Gastrocnemius medialis (tissue), 4 donors: ENCODE measurements around the gene IFT122. TPM values are rescaled to one million over a fixed set of nuclear protein-coding genes. Genes with fewer than 3 reads are reported as not detected.

ENCODE experiments used
- ATAC-seq, 2 donors: fragments of 150-250 bp; one replicate each; pipeline ENCODE4 v1.9.1; 2016
- DNase-seq, 2 donors: peaks; one replicate each; pipeline ENCODE4 v3.0.0-alpha.2; 2019
- H3K27ac ChIP-seq, 4 donors: fragments of 200-600 bp; sonication (generic); 1 replicate in 1 of 4; 2 replicates in 3 of 4; pipeline ENCODE4 v1.5.1; 2016 to 2018; ENCODE audit warnings: mild to moderate bottlenecking in 2 of 4, moderate library complexity in 1 of 4
- H3K27me3 ChIP-seq, 3 donors: fragments of 200-600 bp; sonication (generic) in 2 of 3; 1 replicate in 1 of 3; 2 replicates in 2 of 3; pipeline versions ENCODE4 v1.5.1 to v1.6.0; 2016 to 2019; ENCODE audit warnings: mild to moderate bottlenecking in 1 of 3, moderate library complexity in 1 of 3
- H3K36me3 ChIP-seq, 2 donors: fragments of 200-600 bp; sonication (generic) in 1 of 2; one replicate each; pipeline ENCODE4 v1.5.1; 2017 to 2018
- H3K4me1 ChIP-seq, 2 donors: fragments of 200-600 bp; sonication (generic) in 1 of 2; one replicate each; pipeline ENCODE4 v1.5.1; 2016 to 2017; ENCODE audit warnings: mild to moderate bottlenecking in 2 of 2
- H3K4me3 ChIP-seq, 4 donors: fragments of 200-600 bp; sonication (generic) in 3 of 4; 1 replicate in 1 of 4; 2 replicates in 3 of 4; pipeline ENCODE4 v1.5.1; 2016 to 2019; ENCODE audit warnings: mild to moderate bottlenecking in 2 of 4
- H3K9me3 ChIP-seq, 3 donors: fragments of 200-600 bp; sonication (generic) in 2 of 3; 1 replicate in 1 of 3; 2 replicates in 2 of 3; pipeline ENCODE4 v1.5.1; 2016 to 2019
- POLR2A ChIP-seq, 2 donors: fragments of 450-650 bp; IDR thresholded peaks; one replicate each; pipeline ENCODE4 v1.6.1; 2017; ENCODE audit warnings: antibody characterized with exemption in 2 of 2, mild to moderate bottlenecking in 2 of 2, moderate library complexity in 2 of 2
- in situ Hi-C, 4 donors: fragments of 200-750 bp; cut with MboI; loops; one replicate each; pipeline versions ENCODE4 v1.15.0 to v1.8.0; 2017; ENCODE audit warnings: low sequenced_read_pairs in 4 of 4
- intact Hi-C: fragments of 100-400 bp; cut with DNase I; formaldehyde crosslinking; loops from one replicate; pipeline ENCODE4 v1.15.1; 2023; ENCODE audit warnings: low total_unique reads
- total RNA-seq, 4 donors: library from RNA; depleted of rRNA; stranded (reverse); fragments of >200 nt; gene quantifications; one replicate each; pipeline versions ENCODE4 v1.1.0 to v1.2.3, GENCODE V29; 2016
- TF ChIP-seq, protein P1 (sequence below), 5 experiments: fragments of 450-650 bp in 3 of 5; fragments of 200-600 bp in 2 of 5; sonication (generic) in 2 of 5; IDR thresholded peaks in 4 of 5; conservative IDR thresholded peaks in 1 of 5; 1 replicate in 4 of 5; 2 replicates in 1 of 5; pipeline ENCODE4 v1.5.1; 2016 to 2019; ENCODE audit warnings: antibody characterized with exemption in 5 of 5, mild to moderate bottlenecking in 3 of 5, moderate library complexity in 3 of 5

Gene IFT122
- total RNA-seq, 4 donors from 2014 or later = 4.6 to 16.4 (median 5.9) TPM

DNA sequence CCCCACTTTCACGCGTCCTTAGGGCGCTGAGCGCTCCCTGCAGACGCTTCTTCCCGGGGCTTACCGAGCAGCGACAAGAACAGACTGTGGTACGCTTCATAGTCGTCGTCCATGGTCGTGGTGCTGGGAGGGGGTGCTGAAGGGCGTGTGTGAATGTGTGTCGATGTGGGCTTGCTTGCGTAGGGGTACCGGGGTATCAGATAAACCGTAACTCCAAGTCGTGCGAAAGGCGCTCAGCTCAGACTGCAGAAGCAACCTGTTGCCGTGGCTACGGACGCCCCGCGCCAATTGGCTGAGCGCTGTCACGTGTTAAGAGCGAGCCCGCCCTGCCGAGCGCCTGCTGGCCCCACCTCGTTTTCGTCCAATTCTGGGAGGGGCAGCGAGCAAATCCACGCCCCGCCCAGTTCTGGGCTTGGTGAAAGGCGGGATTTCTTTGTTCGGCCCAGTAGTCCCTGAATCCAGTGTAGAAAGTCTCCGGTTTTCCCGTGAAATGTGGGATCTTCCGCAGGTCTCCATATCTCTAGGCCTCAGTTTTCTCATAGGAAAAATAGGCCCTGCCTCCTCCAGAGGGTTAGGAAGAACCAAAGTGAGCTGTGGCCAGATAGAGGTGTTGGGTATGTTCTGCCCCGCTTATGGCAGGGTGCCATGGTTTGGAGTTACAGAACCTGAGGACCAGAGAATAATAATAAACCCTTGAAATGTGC, 11.5 kb upstream of the IFT122 start, which contains the start of gene EFCAB12:
EFCAB12 (minus strand) TSS at position 261 of the 704 bp plus-strand sequence; CDS start at position 113, 148 bp downstream.
- intact Hi-C loops (loop anchor here (1.0 to 2.0 kb wide), 2 partner anchors 11 to 30 kb away; partner anchors contain the start of gene MBD4), in situ Hi-C loops (no loop called here)
- TF ChIP-seq POLR2A (IDR thresholded peaks at IDR 0.05) = no peak
- TF ChIP-seq, protein P1, sequence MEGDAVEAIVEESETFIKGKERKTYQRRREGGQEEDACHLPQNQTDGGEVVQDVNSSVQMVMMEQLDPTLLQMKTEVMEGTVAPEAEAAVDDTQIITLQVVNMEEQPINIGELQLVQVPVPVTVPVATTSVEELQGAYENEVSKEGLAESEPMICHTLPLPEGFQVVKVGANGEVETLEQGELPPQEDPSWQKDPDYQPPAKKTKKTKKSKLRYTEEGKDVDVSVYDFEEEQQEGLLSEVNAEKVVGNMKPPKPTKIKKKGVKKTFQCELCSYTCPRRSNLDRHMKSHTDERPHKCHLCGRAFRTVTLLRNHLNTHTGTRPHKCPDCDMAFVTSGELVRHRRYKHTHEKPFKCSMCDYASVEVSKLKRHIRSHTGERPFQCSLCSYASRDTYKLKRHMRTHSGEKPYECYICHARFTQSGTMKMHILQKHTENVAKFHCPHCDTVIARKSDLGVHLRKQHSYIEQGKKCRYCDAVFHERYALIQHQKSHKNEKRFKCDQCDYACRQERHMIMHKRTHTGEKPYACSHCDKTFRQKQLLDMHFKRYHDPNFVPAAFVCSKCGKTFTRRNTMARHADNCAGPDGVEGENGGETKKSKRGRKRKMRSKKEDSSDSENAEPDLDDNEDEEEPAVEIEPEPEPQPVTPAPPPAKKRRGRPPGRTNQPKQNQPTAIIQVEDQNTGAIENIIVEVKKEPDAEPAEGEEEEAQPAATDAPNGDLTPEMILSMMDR (IDR thresholded peaks at IDR 0.05 in 4 of 5, conservative IDR thresholded peaks at IDR 0.05 in 1 of 5) = no peak
- H3K4me1 ChIP-seq = peaks cover 7 to 11% of the 10 kb centered on the region in 2 donors
- DNase-seq (peak; percentile 88 to 90), ATAC-seq (peak; percentile 96)
- no peaks in the 10 kb centered on the region for H3K9me3 ChIP-seq
- peak within 1 kb of the TSS; percentile 44 to 76 (median 66) for H3K4me3 ChIP-seq
- peak within 1 kb of the TSS; percentile 56 to 73 (median 73) for H3K27ac ChIP-seq
- H3K27me3 ChIP-seq = no peaks in the 10 kb centered on the region
- peaks cover 0 to 32% of the 10 kb centered on the region in 2 donors for H3K36me3 ChIP-seq

DNA sequence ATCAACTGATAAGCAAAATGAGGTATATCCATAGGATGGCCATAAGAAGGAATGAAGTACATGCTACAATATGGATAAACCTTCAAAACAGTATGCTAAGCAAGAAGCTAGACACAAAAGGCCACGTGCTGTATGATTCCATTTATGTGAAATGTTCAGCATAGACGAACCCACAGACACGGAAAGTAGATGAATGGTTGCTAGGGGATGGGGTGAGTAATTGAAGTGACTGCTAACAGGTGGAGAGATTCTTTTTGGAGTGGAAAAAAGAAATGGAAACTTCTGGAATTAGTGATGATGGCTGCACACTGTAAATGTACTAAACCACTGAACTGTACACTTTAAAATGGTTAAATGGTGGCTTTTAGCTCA, 11.0 kb upstream of the IFT122 start:
- ATAC-seq (no peak), DNase-seq (no peak)
- Histone ChIP-seq H3K4me3 (peak overlapping the region; percentile 44 to 76 (median 66)), H3K4me1 (peaks cover 7 to 11% of the 10 kb centered on the region in 2 donors), H3K27me3 (no peaks in the 10 kb centered on the region), H3K36me3 (peaks cover 0 to 37% of the 10 kb centered on the region in 2 donors), H3K9me3 (no peaks in the 10 kb centered on the region), H3K27ac (peak overlapping the region; percentile 56 to 73 (median 73))
- in situ Hi-C loops = no loop called here
- intact Hi-C loops = loop anchor here (2.0 kb wide), 1 partner anchor 30 kb away; no protein-coding TSS in a partner anchor
- no peak for TF ChIP-seq POLR2A (IDR thresholded peaks at IDR 0.05)
- TF ChIP-seq, protein P1 (IDR thresholded peaks at IDR 0.05 in 4 of 5, conservative IDR thresholded peaks at IDR 0.05 in 1 of 5) = no peak

DNA sequence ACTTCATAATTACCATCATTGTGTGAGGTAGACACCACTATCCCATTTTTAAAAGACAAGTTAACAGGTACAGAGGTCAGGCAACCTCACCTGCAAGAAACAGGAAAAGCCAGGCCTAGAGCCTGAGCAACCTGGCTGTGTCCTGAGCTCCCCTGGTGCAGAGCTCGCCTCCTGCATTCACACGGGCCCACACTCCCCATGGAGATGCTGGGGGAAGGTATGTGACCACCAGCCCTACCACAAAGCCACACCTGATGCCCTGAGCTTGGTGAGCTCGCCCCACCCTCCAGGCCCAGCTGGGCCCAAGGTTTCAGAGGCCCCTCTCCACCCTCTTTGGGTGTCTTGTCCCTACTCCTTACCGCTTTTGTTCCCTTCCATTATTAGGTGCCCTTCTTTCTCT, 10.4 kb upstream of the IFT122 start:
- Histone ChIP-seq H3K27me3 (no peaks in the 10 kb centered on the region), H3K4me1 (peaks cover 7 to 11% of the 10 kb centered on the region in 2 donors), H3K27ac (no peak overlapping the region), H3K9me3 (no peaks in the 10 kb centered on the region), H3K36me3 (peaks cover 0 to 40% of the 10 kb centered on the region in 2 donors), H3K4me3 (no peak overlapping the region)
- in situ Hi-C loops (no loop called here), intact Hi-C loops (loop anchor here (2.0 kb wide), 1 partner anchor 31 kb away; no protein-coding TSS in a partner anchor)
- TF ChIP-seq POLR2A (IDR thresholded peaks at IDR 0.05) = no peak
- TF ChIP-seq, protein P1 (IDR thresholded peaks at IDR 0.05 in 4 of 5, conservative IDR thresholded peaks at IDR 0.05 in 1 of 5) = no peak
- DNase-seq (no peak), ATAC-seq (no peak)

DNA sequence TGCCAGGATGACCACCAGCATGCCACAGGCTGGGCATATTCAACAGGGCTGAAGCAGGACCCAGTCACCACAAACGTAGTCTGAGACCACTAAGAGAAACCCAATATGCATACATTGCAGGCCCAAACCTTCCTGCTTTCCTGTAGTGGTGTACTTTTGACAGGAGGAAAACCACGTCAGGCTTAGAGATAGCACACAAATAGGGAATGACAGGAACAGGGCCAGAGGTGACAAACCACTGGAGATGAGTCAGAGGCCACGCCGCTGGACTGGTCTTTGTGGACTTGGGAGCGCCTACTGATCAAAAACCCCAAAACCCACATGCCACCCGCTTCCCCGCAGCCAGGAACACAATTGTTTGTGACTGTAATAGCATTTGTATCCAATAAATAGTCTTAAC, 8.0 kb upstream of the IFT122 start:
- TF ChIP-seq, protein P1 (IDR thresholded peaks at IDR 0.05 in 4 of 5, conservative IDR thresholded peaks at IDR 0.05 in 1 of 5) = no peak
- TF ChIP-seq POLR2A (IDR thresholded peaks at IDR 0.05) = no peak
- ATAC-seq (no peak), DNase-seq (no peak)
- intact Hi-C loops = no loop called here
- no peak overlapping the region for H3K27ac ChIP-seq
- peaks cover 7 to 11% of the 10 kb centered on the region in 2 donors for H3K4me1 ChIP-seq
- H3K4me3 ChIP-seq = no peak overlapping the region
- no peaks in the 10 kb centered on the region for H3K27me3 ChIP-seq
- no peaks in the 10 kb centered on the region for H3K9me3 ChIP-seq
- peaks cover 0 to 53% of the 10 kb centered on the region in 2 donors for H3K36me3 ChIP-seq
- in situ Hi-C loops = no loop called here
